H1 (cell line): ENCODE measurements around the gene KRTAP17-1. TPM values are rescaled to one million over a fixed set of nuclear protein-coding genes. Genes with fewer than 3 reads are reported as not detected.

Experiments used
- CREB1 ChIP-seq: IDR thresholded peaks from 2 replicates; pipeline ENCODE4 v1.6.1; 2012; ENCODE audit warnings: inconsistent platforms
- RBBP5 ChIP-seq: IDR thresholded peaks from 2 replicates; pipeline ENCODE4 v1.7.1; 2012; ENCODE audit warnings: low read depth, mild to moderate bottlenecking, inconsistent platforms, low read length, moderate library complexity, borderline replicate concordance
- SRF ChIP-seq: IDR thresholded peaks from 2 replicates; pipeline ENCODE4 v1.6.1; 2011; ENCODE audit warnings: mild to moderate bottlenecking, low read depth, low read length, moderate library complexity
- TAF1 ChIP-seq: IDR thresholded peaks from 2 replicates; pipeline ENCODE4 v1.6.1; 2011; ENCODE audit warnings: mild to moderate bottlenecking, low read depth, low read length
- YY1 ChIP-seq: IDR thresholded peaks from 2 replicates; pipeline ENCODE4 v1.6.1; 2011; ENCODE audit warnings: low read depth, mild to moderate bottlenecking, low read length
- polyA plus RNA-seq, 7 experiments: library from polyadenylated mRNA; depleted of rRNA in 3 of 7; stranded (reverse) in 5 of 7; unstranded in 2 of 7; fragments of >200 nt in 5 of 7; fragments of 200-250 nt in 2 of 7; gene quantifications; 1 replicate in 5 of 7; 2 replicates in 1 of 7; 4 replicates in 1 of 7; pipeline versions ENCODE4 v1.2.1 to v1.2.3, GENCODE V29; 2011 to 2013; ENCODE audit warnings: missing spikeins in 2 of 7, mixed read lengths in 2 of 7
- total RNA-seq: library from RNA; stranded (reverse); fragmentation: NEBNext Ultra II Directional; extraction: Animal tissue kit (Norgen Biotek cat#: 25700); gene quantifications from 2 replicates; pipeline ENCODE4 v1.2.1, GENCODE V29; 2021

The KRTAP17-1 gene
- total and polyA plus RNA-seq, 2 of the 8 experiments (the other 6 are each of a cell fraction or from before 2014, with no cell fraction given) = not detected

DNA sequence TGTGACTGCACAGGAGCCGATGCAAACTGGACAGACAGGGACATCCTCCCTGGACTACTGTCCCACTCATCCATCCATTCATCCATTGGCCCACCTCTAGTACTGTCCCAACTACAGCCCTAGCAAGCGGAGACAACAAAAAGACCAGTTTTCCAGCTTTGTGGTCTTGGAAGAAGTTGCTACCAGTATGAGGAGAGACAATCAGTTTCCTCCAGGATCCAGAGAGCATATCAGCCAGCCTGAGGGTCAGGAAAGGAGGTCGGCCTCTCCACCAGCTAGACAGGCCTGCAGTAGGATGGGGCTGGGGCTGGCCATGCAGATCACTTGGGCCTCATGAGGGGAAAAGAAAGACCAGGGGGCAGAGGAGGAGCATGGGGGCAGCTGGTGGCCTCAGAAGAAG is 18.3 kb upstream of the KRTAP17-1 start (continued):
- TF ChIP-seq RBBP5 (no peak), TAF1 (no peak), YY1 (no peak), SRF (no peak), CREB1 (no peak)
